ENCODE measurements around the gene MRTFA.
A peak's percentile ranks its signal among the peaks of the same experiment; 100 is the strongest.

The MRTFA gene

DNA sequence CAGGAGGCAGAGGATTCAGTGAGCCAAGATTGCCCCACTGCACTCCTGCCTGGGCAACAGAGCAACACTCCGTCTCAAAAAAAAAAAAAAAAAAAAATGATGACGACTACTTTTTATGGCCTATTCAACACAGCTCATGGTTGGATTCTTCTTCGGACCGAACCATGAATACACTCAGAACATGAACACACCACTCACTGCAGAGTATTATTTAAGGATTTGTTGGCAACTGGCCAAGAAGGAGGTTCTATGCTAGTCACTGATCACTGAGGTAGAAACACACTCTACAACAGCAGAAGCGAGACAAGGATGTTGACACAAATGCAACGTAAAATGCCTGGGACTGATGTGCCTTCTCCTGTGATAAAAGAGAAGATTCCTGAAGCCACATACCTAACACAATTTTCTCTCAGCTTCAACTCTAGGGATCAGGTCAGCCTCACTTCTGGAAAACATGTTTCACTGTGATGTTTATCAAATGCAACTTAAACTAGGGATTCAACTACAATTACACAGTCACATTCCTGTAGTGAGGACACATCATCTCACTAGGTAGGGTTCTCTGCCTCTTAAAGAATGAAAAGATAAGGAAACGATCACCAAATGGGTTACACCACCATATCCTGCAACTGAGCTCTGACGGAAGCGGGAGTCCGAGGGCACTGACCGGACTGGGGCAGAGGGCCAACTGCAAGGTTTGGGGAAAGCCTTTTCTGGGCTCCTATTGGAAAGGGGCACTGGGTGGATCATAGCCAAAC is 183.6 kb downstream of the MRTFA start:
- DNase-seq (ENCODE audit: low read depth) = no peak

DNA sequence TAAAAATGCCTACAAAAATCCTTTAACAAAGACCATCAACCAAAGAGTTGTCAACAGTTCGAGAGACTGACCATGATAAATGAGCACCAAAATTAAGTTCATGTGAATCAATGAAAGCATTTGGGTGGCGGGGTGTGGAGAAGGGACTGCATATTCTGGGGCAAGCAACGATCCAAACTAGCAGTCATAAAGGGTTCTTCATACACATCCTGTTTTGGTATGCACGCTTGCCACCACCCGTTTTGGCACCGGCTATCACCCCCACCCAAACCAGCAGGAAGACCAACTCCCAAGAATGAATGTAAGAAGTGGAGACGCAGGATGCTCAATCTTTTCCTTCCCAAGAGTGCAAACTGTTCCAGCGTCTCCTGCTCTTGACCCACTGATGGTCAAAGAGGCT is 185.3 kb downstream of the MRTFA start:
- DNase-seq (ENCODE audit: low read depth) = no peak
- no peak overlapping the region for H3K4me3 ChIP-seq (ENCODE audit: low read depth, low read length)

More for the DNA sequence above, 183.6 kb downstream of the MRTFA start:
- H3K4me3 ChIP-seq (ENCODE audit: low read depth, low read length) = no peak overlapping the region

DNA sequence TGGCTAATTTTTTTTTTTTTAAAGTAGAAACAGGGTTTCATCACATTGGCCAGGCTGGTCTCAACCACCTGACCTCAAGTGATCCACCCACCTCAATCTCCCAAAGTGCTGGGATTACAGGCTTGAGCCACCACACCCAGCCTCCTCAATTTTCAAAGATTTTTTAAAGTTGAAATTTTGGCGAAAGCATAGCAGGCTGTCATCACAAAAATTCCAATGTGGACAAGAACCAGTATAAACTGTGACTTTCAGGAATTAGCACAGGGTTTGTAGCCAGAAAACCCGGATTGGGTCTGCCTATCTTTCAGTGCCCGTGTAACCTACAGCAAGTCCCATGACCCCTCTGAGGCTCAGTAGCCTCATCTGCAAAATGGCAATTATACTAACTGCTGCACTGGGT is 185.9 kb downstream of the MRTFA start:
- no peak overlapping the region for H3K4me3 ChIP-seq (ENCODE audit: low read depth, low read length)

DNA sequence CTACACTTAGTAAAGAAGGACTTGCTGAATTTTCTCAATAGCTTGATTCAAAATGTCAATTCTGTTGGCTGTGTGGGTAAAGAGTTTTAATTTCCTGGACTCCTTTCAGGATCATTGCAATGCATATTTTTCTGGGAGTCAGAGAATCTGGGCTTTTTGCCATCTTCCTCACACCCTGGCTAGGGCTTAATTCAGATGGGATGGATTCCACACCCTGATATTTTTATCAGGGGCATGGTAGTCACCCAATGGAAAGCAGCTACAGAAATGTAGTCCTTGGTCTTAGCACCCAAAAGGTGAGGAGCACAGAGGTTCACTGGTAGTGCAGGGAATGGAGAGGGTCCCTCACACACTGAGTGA is 186.9 kb downstream of the MRTFA start:
- H3K4me3 ChIP-seq (ENCODE audit: low read depth, low read length) = no peak overlapping the region
- DNase-seq (ENCODE audit: low read depth) = no peak

More for the DNA sequence above, 185.9 kb downstream of the MRTFA start:
- no peak for DNase-seq (ENCODE audit: low read depth)

DNA sequence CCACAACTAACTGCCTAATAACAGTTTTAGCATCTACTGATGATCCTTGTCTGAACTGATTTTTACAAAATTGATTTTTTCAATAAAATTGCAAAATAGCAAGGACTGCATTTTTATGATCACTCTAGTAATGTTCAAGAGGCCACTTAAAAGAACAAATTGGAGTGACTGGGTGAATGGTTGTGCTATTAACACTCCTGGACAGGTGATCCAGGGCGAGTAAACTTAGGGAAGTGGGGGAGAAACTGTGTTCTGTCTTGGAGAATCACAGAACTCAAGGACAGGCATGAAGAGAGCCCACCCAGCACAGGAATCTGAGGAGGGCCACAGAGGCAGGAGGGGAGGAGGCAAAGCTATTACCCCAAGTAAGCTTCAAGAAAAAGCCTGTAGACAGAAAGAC is 190.3 kb downstream of the MRTFA start:
- H3K4me3 ChIP-seq (ENCODE audit: low read depth, low read length) = no peak overlapping the region
- DNase-seq (ENCODE audit: low read depth) = no peak

DNA sequence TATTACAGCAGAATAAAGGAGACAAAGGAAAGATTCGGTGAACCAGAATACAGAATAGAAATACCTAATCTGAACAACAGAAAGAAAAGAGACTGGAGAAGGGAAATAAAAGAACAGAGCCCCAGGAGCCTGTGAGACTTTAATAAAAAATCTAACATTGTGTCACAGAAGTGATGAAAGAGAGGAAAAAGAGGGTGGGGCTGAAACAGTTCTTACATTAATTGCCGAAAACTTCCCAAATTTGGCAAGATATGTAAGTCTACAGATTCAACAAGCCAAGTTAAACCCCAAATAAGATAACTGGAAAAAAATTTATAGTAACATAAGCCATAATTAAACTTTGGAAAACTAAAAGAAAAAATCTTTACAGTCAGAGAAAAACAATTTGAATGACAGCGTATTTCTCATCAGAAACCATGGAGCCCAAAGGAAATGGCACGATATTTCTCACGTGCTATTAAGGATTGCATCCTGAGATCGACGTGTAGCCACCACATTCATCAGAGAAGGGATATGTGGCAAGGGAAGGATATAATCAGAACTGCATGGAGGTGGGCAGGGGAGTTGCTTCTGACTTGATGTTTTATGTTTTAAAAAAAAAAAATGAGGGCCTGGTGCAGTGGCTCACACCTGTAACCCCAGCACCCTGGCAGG is 192.2 kb downstream of the MRTFA start:
- H3K4me3 ChIP-seq (ENCODE audit: low read depth, low read length) = no peak overlapping the region
- no peak for DNase-seq (ENCODE audit: low read depth)

DNA sequence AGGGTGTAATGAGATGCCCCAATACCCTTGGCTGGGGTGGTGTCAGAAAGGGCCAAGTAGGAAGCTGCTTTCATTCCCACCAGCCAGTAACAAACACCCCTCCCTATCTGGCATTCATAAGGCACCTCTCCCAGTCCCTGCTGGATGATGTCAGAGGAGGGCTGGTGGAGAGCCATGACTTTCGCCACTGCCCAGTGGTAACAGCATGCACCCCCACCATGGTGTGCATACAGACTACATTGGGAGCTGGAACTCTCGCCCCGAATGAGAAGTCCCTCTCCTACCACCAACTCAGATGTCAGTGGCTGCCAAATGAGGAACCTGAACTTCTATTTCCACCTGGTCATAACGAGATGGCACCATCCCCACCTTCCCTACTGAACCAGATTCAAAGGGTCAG is 192.8 kb downstream of the MRTFA start:
- DNase-seq (ENCODE audit: low read depth) = no peak
- H3K4me3 ChIP-seq (ENCODE audit: low read depth, low read length) = no peak overlapping the region

DNA sequence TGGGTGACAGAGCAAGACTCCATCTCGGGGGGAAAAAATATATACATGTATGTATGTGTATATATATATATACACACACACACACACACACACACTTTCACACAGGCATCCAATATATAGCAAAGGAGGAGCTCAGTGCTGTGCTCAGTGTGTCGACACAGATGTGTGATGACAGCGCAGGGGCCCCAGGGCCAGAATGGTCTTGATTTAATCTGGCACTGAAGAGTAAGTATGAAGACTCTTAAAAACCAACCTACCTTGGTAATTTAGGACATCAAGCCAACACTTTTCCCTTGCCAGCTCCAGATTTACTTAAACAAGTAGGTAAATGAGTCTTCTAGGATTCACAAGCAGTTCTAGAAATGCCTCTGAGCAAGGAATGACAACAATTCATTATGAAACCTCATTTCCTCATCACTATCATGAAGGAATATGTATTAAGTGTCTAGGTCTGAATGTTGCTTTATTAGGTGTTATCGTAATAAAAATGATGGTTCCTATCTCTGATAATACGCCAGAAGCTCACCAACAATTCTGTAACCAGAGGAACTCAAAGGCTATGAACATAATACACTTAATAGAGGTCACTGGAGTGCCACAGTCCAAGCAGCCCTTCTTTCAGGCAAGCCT is 194.6 kb downstream of the MRTFA start:
- H3K4me3 ChIP-seq (ENCODE audit: low read depth, low read length) = no peak overlapping the region
- DNase-seq (ENCODE audit: low read depth) = no peak

DNA sequence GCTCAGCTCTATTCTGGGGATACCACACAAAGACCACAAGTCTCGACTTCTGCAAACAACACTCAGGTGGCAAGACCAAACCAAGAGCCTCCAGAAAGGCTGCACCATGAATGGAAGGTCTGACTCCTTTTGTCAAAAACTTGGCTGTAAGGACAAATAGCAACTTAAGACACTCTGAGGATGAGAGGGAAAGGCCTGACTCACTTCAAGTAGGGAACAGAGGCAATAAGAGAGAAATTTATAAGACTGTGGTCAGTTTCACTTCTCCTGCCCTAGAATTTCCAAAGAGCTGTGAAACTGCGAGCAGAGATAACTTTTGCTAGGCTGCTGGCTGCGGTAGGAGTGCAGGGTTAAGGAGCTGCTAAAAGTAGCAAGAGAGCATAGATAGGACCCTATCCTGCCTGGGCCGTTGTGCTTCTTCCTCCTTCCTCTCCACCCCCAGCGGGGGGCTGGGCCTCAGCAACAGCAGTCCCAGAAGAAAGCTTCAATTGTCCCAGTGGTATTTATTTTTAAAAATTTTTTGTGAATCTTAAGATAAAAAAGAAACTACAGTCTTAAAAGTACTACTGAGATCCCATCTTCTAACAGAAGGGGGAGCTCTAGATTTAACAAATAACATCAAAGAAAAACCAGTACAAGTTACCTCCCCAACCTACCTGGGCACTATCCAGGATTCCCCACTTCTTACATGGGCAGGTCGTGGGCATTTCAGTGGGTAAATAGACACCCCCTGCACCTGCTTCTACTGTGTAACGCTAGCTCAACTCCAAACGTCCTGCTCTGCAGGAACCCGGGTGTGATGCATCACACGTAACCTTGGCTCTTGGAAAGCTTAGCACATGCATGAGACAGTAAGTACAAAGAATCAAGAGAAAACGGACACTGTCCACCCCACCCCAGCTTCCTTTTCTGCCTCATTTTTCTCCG is 199.8 kb downstream of the MRTFA start:
- no peak for DNase-seq (ENCODE audit: low read depth)
- H3K4me3 ChIP-seq (ENCODE audit: low read depth, low read length) = peak overlapping the region; percentile 17

DNA sequence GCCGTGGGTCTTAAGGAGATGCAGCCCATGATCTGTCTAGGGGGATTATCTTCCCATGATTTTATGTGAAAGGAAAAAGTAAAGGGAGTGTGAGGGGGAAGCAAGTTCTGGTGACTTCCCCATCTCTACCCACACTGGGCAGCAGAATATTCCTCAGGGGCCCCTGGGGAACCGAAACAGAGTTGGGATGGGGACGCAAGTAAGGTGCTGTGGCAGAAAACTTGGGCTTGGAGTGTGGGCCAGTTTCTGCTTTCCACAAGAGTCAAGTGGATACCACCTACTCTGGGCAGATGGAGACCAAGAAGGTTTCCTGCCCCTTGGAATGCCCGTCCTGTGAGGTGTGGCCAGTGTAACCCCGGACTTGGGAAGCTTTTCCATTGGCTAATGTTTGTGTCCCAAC is 201.8 kb downstream of the MRTFA start:
- no peak overlapping the region for H3K4me3 ChIP-seq (ENCODE audit: low read depth, low read length)
- no peak for DNase-seq (ENCODE audit: low read depth)

DNA sequence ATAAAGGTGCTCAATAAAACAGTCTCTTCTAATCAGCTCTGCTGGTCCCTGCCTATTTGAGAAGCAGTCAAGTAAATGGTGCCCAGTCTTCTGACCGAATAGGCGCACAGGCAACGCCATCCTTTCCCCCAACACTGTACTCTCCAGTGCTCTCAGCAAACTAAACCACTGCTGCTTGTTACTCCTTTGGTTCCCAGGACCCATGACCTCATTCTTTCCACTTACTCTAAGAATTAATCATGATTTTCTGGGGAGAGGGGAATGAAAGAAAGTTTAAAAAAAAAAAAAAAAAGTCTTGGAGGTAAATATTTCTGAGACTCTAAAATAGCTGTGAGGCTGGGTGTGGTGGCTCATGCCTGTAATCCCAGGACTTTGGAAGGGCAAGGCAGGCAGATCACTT is 202.4 kb downstream of the MRTFA start:
- no peak for DNase-seq (ENCODE audit: low read depth)
- H3K4me3 ChIP-seq (ENCODE audit: low read depth, low read length) = no peak overlapping the region

DNA sequence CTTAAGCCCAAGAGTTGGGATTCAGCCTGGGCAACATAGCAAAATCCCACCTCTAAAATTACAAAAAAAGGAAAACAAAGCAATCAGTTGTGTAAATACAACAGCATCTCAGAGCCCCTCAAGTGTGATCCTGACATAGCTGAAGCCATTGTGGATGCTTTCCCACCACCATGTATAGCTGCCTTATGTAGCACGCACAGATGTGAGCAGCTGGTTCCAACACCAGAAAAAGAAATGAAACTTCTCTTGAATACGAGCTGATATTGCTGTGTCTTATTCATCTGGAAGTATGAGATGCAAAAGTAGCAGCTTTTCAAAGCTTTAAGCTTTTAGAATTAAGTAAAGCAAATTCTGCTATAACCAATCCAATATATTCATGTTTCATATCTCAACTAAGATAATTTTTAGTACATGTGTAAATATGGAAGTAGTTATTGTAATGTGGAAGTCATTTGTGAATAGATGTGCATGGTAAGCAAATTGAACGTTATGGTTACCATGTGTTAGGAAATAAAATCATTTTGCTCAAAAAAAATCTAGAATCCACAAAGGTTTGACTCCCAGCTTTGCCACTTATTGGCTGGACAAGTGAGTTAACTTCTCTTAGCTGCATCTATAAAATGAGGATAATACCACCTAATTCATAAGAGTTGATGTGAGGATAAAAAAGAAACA is 203.0 kb downstream of the MRTFA start:
- DNase-seq (ENCODE audit: low read depth) = no peak

DNA sequence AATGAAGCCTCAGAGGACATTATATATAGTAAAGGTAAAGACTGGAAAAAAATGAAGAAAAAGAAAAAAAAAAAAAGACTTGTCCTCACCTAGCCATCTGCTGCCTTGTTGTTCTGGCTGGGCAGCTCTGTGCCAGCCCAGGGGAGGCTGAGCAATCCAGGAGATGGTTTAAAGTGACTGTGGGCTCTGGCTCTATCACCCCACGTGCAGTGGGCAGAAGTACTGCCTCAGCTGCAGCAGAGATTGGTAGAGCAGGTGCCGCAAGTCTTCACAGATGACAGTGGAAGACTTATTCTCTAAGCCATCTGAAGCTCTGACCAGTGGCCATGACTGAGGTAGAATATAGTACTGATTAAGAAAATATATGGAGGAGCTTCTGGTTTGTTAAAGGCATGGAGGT is 203.9 kb downstream of the MRTFA start:
- no peak for DNase-seq (ENCODE audit: low read depth)
- H3K4me3 ChIP-seq (ENCODE audit: low read depth, low read length) = no peak overlapping the region

More for the DNA sequence above, 203.0 kb downstream of the MRTFA start:
- no peak overlapping the region for H3K4me3 ChIP-seq (ENCODE audit: low read depth, low read length)

DNA sequence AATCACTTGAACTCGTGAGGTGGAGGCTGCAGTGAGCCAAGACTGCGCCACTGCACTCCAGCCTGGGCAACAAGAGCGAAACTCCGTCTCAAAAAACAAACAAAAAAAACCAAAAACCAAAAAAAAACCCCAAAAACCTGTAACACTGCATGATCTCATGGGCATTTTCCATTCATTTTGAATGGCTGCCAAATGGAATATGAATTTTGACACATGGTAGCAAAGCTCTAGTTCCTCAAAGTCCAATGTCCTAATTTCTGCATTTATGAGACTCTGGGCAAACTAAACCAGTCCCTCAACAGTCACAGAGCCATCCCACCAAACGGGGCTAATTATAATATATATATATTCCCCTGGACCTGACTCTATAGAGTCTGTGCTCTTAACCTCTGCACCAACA is 204.4 kb downstream of the MRTFA start:
- no peak overlapping the region for H3K4me3 ChIP-seq (ENCODE audit: low read depth, low read length)
- DNase-seq (ENCODE audit: low read depth) = no peak

DNA sequence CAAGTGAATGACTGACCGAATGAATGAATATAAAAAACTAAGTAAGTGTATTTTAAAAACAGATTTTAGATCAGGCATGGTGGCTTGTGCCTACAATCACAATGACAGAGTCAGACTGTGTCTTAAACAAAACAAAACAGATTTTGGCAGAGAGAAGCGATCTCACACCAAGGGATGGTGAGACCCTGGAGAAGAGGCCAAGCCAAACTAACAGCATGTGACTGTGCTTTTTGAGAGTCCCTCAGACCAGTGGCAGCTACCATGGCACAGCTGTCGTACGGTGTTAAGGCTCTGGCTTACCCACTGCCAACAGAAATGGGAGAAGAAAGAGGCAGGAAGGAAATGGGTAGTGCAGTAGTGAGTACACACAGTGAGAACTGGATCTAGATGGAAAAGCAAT is 205.5 kb downstream of the MRTFA start:
- no peak overlapping the region for H3K4me3 ChIP-seq (ENCODE audit: low read depth, low read length)
- DNase-seq (ENCODE audit: low read depth) = no peak

DNA sequence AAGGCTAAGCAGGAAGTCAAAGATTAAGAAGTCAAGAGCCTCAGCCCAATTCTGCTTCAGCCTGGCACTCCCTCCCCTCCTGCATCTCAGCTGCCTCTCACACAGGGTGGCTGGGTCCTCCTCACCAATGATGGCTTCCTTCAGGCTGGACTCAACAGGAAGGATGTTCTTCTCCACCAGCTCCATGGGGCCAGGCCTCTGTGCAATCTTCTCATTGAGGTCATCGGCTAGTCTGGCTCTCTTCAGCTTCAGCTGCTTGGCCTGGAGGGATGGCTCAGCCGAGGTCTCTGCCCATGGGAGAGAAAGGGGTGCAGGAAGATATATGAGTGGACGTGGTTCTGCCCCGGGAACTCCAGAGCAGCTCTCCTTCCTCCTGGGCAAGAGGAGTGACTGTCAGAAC is 207.0 kb downstream of the MRTFA start:
- no peak for DNase-seq (ENCODE audit: low read depth)

DNA sequence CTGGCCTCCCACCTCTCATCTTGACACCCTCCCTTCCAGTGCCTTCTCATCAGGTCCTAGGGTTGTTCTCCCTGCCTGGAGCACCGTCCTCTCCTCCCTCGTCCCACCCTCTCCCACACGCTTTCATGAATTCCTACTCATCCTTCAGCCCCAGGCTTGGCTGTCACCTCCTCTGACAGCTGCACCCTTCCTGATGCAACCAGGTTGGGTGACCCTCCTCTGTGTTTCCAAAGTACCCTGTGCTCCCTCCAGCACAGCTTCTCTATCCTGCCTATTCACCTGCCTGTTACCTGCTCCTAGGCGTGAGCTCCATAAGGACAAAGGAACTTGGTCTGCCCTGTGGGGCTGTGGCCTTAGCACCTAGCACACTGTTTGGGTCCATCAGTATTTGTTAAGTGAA is 207.7 kb downstream of the MRTFA start:
- no peak overlapping the region for H3K4me3 ChIP-seq (ENCODE audit: low read depth, low read length)
- DNase-seq (ENCODE audit: low read depth) = no peak

More for the DNA sequence above, 207.0 kb downstream of the MRTFA start:
- H3K4me3 ChIP-seq (ENCODE audit: low read depth, low read length) = no peak overlapping the region

DNA sequence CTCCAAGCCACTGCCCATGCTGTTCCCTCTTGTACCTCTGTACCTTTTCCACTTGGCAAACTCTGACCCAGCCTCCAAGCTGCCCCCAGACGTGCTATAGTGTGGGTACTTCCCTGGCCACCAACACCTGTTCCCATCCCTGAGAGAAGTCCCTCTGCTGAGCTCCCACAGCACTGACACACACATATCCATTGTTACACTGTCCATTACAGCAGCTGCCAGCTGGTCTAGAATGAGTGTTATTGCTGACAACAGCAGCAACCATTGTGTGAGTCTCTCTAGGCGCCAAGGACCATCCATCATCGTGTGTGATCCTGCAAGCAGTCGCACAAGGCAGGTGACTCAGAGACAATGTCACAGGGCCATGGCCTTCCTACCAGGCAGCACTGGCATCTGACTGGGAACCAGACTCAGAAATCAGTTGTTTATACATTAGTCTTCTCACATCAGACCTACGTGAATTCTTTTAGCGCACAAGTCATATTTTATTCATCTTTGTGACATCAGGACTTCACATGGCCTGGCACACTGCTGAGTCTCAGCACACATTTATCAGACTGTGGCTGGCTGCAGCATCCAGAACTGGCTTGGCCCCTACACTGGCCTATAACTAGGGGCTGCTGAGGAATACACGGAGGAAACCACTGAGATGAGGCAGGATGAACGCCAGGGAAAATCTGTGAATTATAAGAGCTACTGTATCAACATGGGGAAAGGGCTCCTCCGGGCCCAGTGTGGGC is 209.8 kb downstream of the MRTFA start:
- peak; percentile 64 for DNase-seq (ENCODE audit: low read depth)

DNA sequence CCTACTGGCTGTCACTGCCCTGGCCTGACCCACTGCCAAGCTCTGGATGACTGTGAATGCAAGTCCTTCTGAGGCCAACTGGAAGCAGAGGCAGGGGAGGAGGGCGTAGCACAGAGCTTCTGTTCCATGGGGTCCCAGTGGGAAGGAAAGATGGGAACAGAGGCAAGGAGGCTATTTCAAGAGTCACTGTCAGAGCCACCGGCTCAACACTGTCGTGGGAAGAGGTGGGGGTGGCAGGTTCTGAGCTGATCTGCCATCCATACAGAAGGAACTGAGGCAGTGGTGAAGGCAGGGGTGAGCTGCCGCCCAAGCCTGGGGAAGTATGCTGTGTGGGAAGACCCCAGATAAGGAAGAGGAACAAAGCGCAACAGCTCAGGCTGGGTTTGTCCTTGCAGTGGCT is 211.4 kb downstream of the MRTFA start:
- DNase-seq (ENCODE audit: low read depth) = no peak
- H3K4me3 ChIP-seq (ENCODE audit: low read depth, low read length) = no peak overlapping the region

More for the DNA sequence above, 209.8 kb downstream of the MRTFA start:
- H3K4me3 ChIP-seq (ENCODE audit: low read depth, low read length) = no peak overlapping the region

Measured in skeletal muscle cell (primary cell).